T follicular helper cell (primary cell): Measurements from ENCODE around the gene ATP8A1.

ENCODE experiments used
- DNase-seq: peaks from one replicate; pipeline ENCODE4 v3.0.0-alpha.2; 2020; ENCODE audit warnings: low read depth

ATP8A1 gene

GRCh38 chr4:42649870-42650269 lies 7.0 kb downstream of the ATP8A1 start:
- DNase-seq: no peak

GRCh38 chr4:42646999-42647541 lies 9.8 kb downstream of the ATP8A1 start:
- no peak for DNase-seq

- DNase-seq: no peak
Observed at GRCh38 chr4:42646013-42646784, 10.7 kb downstream of the ATP8A1 start.

- no peak for DNase-seq
Observed at GRCh38 chr4:42644897-42645296, 12.0 kb downstream of the ATP8A1 start.

- no peak for DNase-seq
Observed at GRCh38 chr4:42643685-42644084, 13.2 kb downstream of the ATP8A1 start.

GRCh38 chr4:42642845-42643615 lies 13.9 kb downstream of the ATP8A1 start:
- DNase-seq: no peak

GRCh38 chr4:42642101-42642797 lies 14.7 kb downstream of the ATP8A1 start:
- no peak for DNase-seq

- DNase-seq: no peak
Observed at GRCh38 chr4:42641656-42642055, 15.2 kb downstream of the ATP8A1 start.

GRCh38 chr4:42641161-42641560 lies 15.7 kb downstream of the ATP8A1 start:
- no peak for DNase-seq

- no peak for DNase-seq
Observed at GRCh38 chr4:42640613-42641012, 16.3 kb downstream of the ATP8A1 start.

GRCh38 chr4:42638993-42639392 lies 17.9 kb downstream of the ATP8A1 start:
- DNase-seq: no peak

- no peak for DNase-seq
Observed at GRCh38 chr4:42638321-42638720, 18.6 kb downstream of the ATP8A1 start.

GRCh38 chr4:42637867-42638266 lies 19.0 kb downstream of the ATP8A1 start:
- DNase-seq: no peak

- no peak for DNase-seq
Observed at GRCh38 chr4:42637104-42637503, 19.8 kb downstream of the ATP8A1 start.

- DNase-seq: no peak
Observed at GRCh38 chr4:42636645-42636949, 20.3 kb downstream of the ATP8A1 start.

- DNase-seq: no peak
Observed at GRCh38 chr4:42633605-42634388, 23.1 kb downstream of the ATP8A1 start.

GRCh38 chr4:42632653-42633382 lies 24.1 kb downstream of the ATP8A1 start:
- no peak for DNase-seq

GRCh38 chr4:42630908-42631307 lies 26.0 kb downstream of the ATP8A1 start:
- no peak for DNase-seq

- no peak for DNase-seq
Observed at GRCh38 chr4:42628740-42629139, 28.2 kb downstream of the ATP8A1 start.

- peak; percentile 18 for DNase-seq
Observed at GRCh38 chr4:42627885-42628646, 28.8 kb downstream of the ATP8A1 start.
